Brain microvascular endothelial cell (primary cell): ENCODE results near the gene GANC.
"Not testable (repeated sequence)": the region's sequence is repeated elsewhere in the genome, so short reads cannot be mapped to it uniquely, and the experiment has no call there.

Source experiments
- DNase-seq: peaks from one replicate; pipeline ENCODE4 v3.0.0-alpha.2; 2020
- H3K27ac ChIP-seq: fragments of 250-450 bp; sonication (Bioruptor Pico); 2 replicates; pipeline ENCODE4 v1.5.1; 2020; ENCODE audit warnings: mild to moderate bottlenecking, moderate library complexity
- H3K27me3 ChIP-seq: fragments of 250-450 bp; sonication (Bioruptor Pico); replicated peaks from 2 replicates; pipeline ENCODE4 v1.5.1; 2020; ENCODE audit warnings: mild to moderate bottlenecking
- H3K36me3 ChIP-seq: fragments of 250-450 bp; sonication (Bioruptor Pico); replicated peaks from 2 replicates; pipeline ENCODE4 v1.5.1; 2020; ENCODE audit warnings: mild to moderate bottlenecking
- H3K4me3 ChIP-seq: 2 replicates; pipeline ENCODE4 v1.5.1; 2011; ENCODE audit warnings: low read depth, mild to moderate bottlenecking, control low read depth, low read length, moderate library complexity
- CTCF ChIP-seq: IDR thresholded peaks from 2 replicates; pipeline ENCODE4 v1.5.1; 2011; ENCODE audit warnings: low read depth, mild to moderate bottlenecking, moderate library complexity, low read length, control low read depth, inconsistent platforms; ENCODE audit errors: missing control alignments
- in situ Hi-C: cut with HindIII; loops from 2 replicates; pipeline ENCODE4 v1.10.0; 2017; ENCODE audit warnings: low sequenced_read_pairs, low pct_ligation_motif_present

Gene GANC

GRCh38 chr15:42329161-42329560 is 56.2 kb downstream of the GANC start:
- Histone ChIP-seq H3K27me3 (no peaks in the 10 kb centered on the region), H3K4me3 (no peak overlapping the region), H3K36me3 (no peaks in the 10 kb centered on the region), H3K27ac (no peak overlapping the region)
- no peak for TF ChIP-seq CTCF
- in situ Hi-C loops: no loop called here
- DNase-seq: no peak

- no peaks in the 10 kb centered on the region for H3K36me3 ChIP-seq
- in situ Hi-C loops: no loop called here
- no peak for DNase-seq
- H3K27me3 ChIP-seq: no peaks in the 10 kb centered on the region
- TF ChIP-seq CTCF: no peak
- no peak overlapping the region for H3K27ac ChIP-seq
- H3K4me3 ChIP-seq: no peak overlapping the region
Observed at GRCh38 chr15:42329992-42330391, 57.0 kb downstream of the GANC start.

- H3K36me3 ChIP-seq: no peaks in the 10 kb centered on the region
- H3K27ac ChIP-seq: no peak overlapping the region
- DNase-seq: no peak
- TF ChIP-seq CTCF: no peak
- H3K27me3 ChIP-seq: no peaks in the 10 kb centered on the region
- no peak overlapping the region for H3K4me3 ChIP-seq
- in situ Hi-C loops: no loop called here
Observed at GRCh38 chr15:42331235-42331634, 58.2 kb downstream of the GANC start.

GRCh38 chr15:42332331-42332730 is 59.3 kb downstream of the GANC start:
- no peaks in the 10 kb centered on the region for H3K27me3 ChIP-seq
- in situ Hi-C loops: no loop called here
- no peak overlapping the region for H3K27ac ChIP-seq
- TF ChIP-seq CTCF: no peak
- DNase-seq: no peak
- no peaks in the 10 kb centered on the region for H3K36me3 ChIP-seq
- no peak overlapping the region for H3K4me3 ChIP-seq

- H3K4me3 ChIP-seq: no peak overlapping the region
- no peak overlapping the region for H3K27ac ChIP-seq
- in situ Hi-C loops: no loop called here
- no peak for DNase-seq
- H3K36me3 ChIP-seq: no peaks in the 10 kb centered on the region
- no peaks in the 10 kb centered on the region for H3K27me3 ChIP-seq
- TF ChIP-seq CTCF: no peak
Observed at GRCh38 chr15:42335074-42335473, 62.1 kb downstream of the GANC start.

GRCh38 chr15:42336650-42337049 is 63.6 kb downstream of the GANC start:
- in situ Hi-C loops: not testable (repeated sequence)

GRCh38 chr15:42337104-42337503 is 64.1 kb downstream of the GANC start:
- H3K4me3 ChIP-seq, in situ Hi-C loops, DNase-seq, H3K27ac ChIP-seq, H3K36me3 ChIP-seq, H3K27me3 ChIP-seq: not testable (repeated sequence)

More at GRCh38 chr15:42336650-42337049, 63.6 kb downstream of the GANC start:
- not testable (repeated sequence) for DNase-seq, H3K27ac ChIP-seq, H3K36me3 ChIP-seq, H3K4me3 ChIP-seq, H3K27me3 ChIP-seq
